GM23338 (cell line): ENCODE results near the gene UNC5B. TPM values are rescaled to one million over a fixed set of nuclear protein-coding genes. Genes with fewer than 3 reads are reported as not detected.

Source experiments
- ATAC-seq: fragments of 200-7000 bp; cut with Tn5 transposase; 3 replicates; pipeline ENCODE4 v1.9.1; 2020
- DNase-seq: peaks from one replicate; pipeline ENCODE4 v3.0.0-alpha.2; 2015; ENCODE audit warnings: low spot score
- H2AFZ ChIP-seq: fragments of 200-600 bp; sonication (generic); 2 replicates; pipeline ENCODE4 v1.8.0; 2016; ENCODE audit warnings: antibody characterized with exemption, mild to moderate bottlenecking, moderate library complexity
- H3F3A ChIP-seq: fragments of 200-600 bp; sonication (generic); replicated peaks from 2 replicates; pipeline ENCODE4 v1.8.0; 2017; ENCODE audit warnings: antibody characterized with exemption, mixed run types, low read depth
- H3K27ac ChIP-seq: fragments of 200-600 bp; sonication (generic); 2 replicates; pipeline ENCODE4 v1.6.1; 2016; ENCODE audit warnings: low read depth
- H3K27me3 ChIP-seq: fragments of 200-600 bp; sonication (generic); 2 replicates; pipeline ENCODE4 v1.8.0; 2016; ENCODE audit warnings: mild to moderate bottlenecking, mixed run types, moderate library complexity; ENCODE audit not compliant: insufficient read depth
- H3K36me3 ChIP-seq: fragments of 200-600 bp; sonication (generic); 2 replicates; pipeline ENCODE4 v1.8.0; 2016; ENCODE audit warnings: mild to moderate bottlenecking; ENCODE audit not compliant: insufficient read depth
- H3K4me1 ChIP-seq: fragments of 200-600 bp; sonication (generic); 2 replicates; pipeline ENCODE4 v1.8.0; 2016; ENCODE audit warnings: mild to moderate bottlenecking, moderate library complexity; ENCODE audit not compliant: insufficient read depth
- H3K4me2 ChIP-seq: fragments of 200-600 bp; sonication (generic); 2 replicates; pipeline ENCODE4 v1.7.1; 2017; ENCODE audit warnings: mixed run types
- H3K4me3 ChIP-seq: fragments of 200-600 bp; sonication (generic); 2 replicates; pipeline ENCODE4 v1.6.1; 2016; ENCODE audit warnings: mixed run types
- H3K79me2 ChIP-seq: fragments of 200-600 bp; sonication (generic); replicated peaks from 2 replicates; pipeline ENCODE4 v1.8.0; 2017; ENCODE audit warnings: mild to moderate bottlenecking; ENCODE audit not compliant: insufficient read depth
- H3K9me2 ChIP-seq: fragments of 200-600 bp; sonication (generic); 2 replicates; pipeline ENCODE4 v1.8.0; 2017; ENCODE audit not compliant: insufficient read depth
- H4K20me1 ChIP-seq: fragments of 200-600 bp; sonication (generic); replicated peaks from 2 replicates; pipeline ENCODE4 v1.8.0; 2017; ENCODE audit warnings: mild to moderate bottlenecking; ENCODE audit not compliant: insufficient read depth
- H3K27ac Mint-ChIP-seq: 2 replicates; pipeline ENCODE4 v1.8.0; 2020; ENCODE audit warnings: inconsistent platforms, mild to moderate bottlenecking, moderate library complexity, mixed read lengths
- H3K27me3 Mint-ChIP-seq: 3 replicates; pipeline ENCODE4 v1.8.0; 2022; ENCODE audit warnings: low read depth, mild to moderate bottlenecking, moderate library complexity, mixed read lengths, inconsistent platforms; ENCODE audit not compliant: insufficient read depth, poor library complexity
- H3K36me3 Mint-ChIP-seq: 3 replicates; pipeline ENCODE4 v1.8.0; 2021; ENCODE audit warnings: low read depth, mild to moderate bottlenecking, inconsistent platforms, moderate library complexity, mixed read lengths
- H3K4me1 Mint-ChIP-seq: 3 replicates; pipeline ENCODE4 v1.8.0; 2020; ENCODE audit warnings: mild to moderate bottlenecking, inconsistent platforms, mixed read lengths
- H3K4me3 Mint-ChIP-seq: 3 replicates; pipeline ENCODE4 v1.8.0; 2021; ENCODE audit warnings: moderate library complexity, mild to moderate bottlenecking, inconsistent platforms, mixed read lengths
- H3K9me3 Mint-ChIP-seq: 3 replicates; pipeline ENCODE4 v1.8.0; 2020; ENCODE audit warnings: moderate library complexity, mild to moderate bottlenecking, inconsistent platforms, mixed read lengths
- CREB1 ChIP-seq: fragments of 250-450 bp; sonication (Bioruptor Pico); IDR thresholded peaks from 2 replicates; pipeline ENCODE4 v1.5.0; 2020; ENCODE audit warnings: low read depth, mild to moderate bottlenecking, moderate library complexity
- CTCF ChIP-seq, 2 experiments: fragments of 200-600 bp in 1 of 2; sonication (generic) in 1 of 2; conservative IDR thresholded peaks; 2 replicates each; pipeline versions ENCODE4 v1.5.1 to v1.6.1; 2016 to 2017; ENCODE audit warnings: antibody characterized with exemption in 2 of 2, low read depth in 2 of 2, mild to moderate bottlenecking in 2 of 2, moderate library complexity in 1 of 2
- ETS1 ChIP-seq: IDR thresholded peaks from 2 replicates; pipeline ENCODE4 v1.6.1; 2016; ENCODE audit warnings: antibody characterized with exemption
- EZH2 ChIP-seq: fragments of 200-600 bp; sonication (generic); IDR thresholded peaks from one replicate; pipeline ENCODE4 v1.8.0; 2017; ENCODE audit warnings: antibody characterized with exemption, mild to moderate bottlenecking, low read depth; ENCODE audit not compliant: unreplicated experiment
- EZH2phosphoT487 ChIP-seq: fragments of 200-600 bp; sonication (generic); IDR thresholded peaks from one replicate; pipeline ENCODE4 v1.8.1; 2018; ENCODE audit warnings: antibody characterized with exemption; ENCODE audit not compliant: unreplicated experiment
- JUNB ChIP-seq: IDR thresholded peaks from one replicate; pipeline ENCODE4 v1.6.1; 2016; ENCODE audit warnings: antibody characterized with exemption; ENCODE audit not compliant: unreplicated experiment
- NANOG ChIP-seq: IDR thresholded peaks from 2 replicates; pipeline ENCODE4 v1.6.1; 2016; ENCODE audit warnings: antibody characterized with exemption, borderline replicate concordance
- POLR2AphosphoS5 ChIP-seq: IDR thresholded peaks from 2 replicates; pipeline ENCODE4 v1.6.1; 2016; ENCODE audit warnings: antibody characterized with exemption, low read depth
- REST ChIP-seq: IDR thresholded peaks from one replicate; pipeline ENCODE4 v1.6.1; 2018; ENCODE audit warnings: antibody characterized with exemption; ENCODE audit not compliant: unreplicated experiment
- STAT1 ChIP-seq: IDR thresholded peaks from one replicate; pipeline ENCODE4 v1.6.1; 2016; ENCODE audit warnings: antibody characterized with exemption; ENCODE audit not compliant: unreplicated experiment
- ZNF114 ChIP-seq: fragments of 250-450 bp; sonication (Bioruptor Pico); IDR thresholded peaks from 2 replicates; pipeline ENCODE4 v1.5.0; 2020; ENCODE audit warnings: mild to moderate bottlenecking, moderate library complexity
- ZNF331 ChIP-seq: fragments of 250-450 bp; sonication (Bioruptor Pico); IDR thresholded peaks from 2 replicates; pipeline ENCODE4 v1.5.0; 2020; ENCODE audit warnings: low read depth, mild to moderate bottlenecking, moderate library complexity
- ZNF462 ChIP-seq: fragments of 250-450 bp; sonication (Bioruptor Pico); IDR thresholded peaks from 2 replicates; pipeline ENCODE4 v1.5.0; 2020; ENCODE audit warnings: mild to moderate bottlenecking, moderate library complexity
- polyA plus RNA-seq: library from polyadenylated mRNA; unstranded; fragments of >200 nt; fragmentation: Nextera tagmentation; extraction: Ambion mirVana; gene quantifications from 2 replicates; pipeline ENCODE4 v1.2.1, GENCODE V29; 2016
- total RNA-seq: library from RNA; depleted of rRNA; stranded (reverse); fragments of >200 nt; shearing (Covaris generic); gene quantifications from 2 replicates; pipeline ENCODE4 v1.2.3, GENCODE V29; 2014

The UNC5B gene
- total and polyA plus RNA-seq, 2 experiments from 2014 or later: 8.0 to 31.2 TPM

- H3K36me3 Mint-ChIP-seq: 0 out of 3 replicates have a peak, but pooled peaks cover 8% of the 10 kb centered on the region
- peak overlapping the region; percentile 89 for H3K27ac Mint-ChIP-seq
- peak overlapping the region; percentile 74 for H3K4me3 Mint-ChIP-seq
- H3K27me3 Mint-ChIP-seq: peaks cover 30% of the 10 kb centered on the region
- peak overlapping the region; percentile 96 for H3K4me3 ChIP-seq
- peaks cover 26% of the 10 kb centered on the region for H3K27me3 ChIP-seq
- peak overlapping the region; percentile 97 for H3K27ac ChIP-seq
- peaks cover 12% of the 10 kb centered on the region; the same call in 1 of the 2 replicates for H3F3A ChIP-seq
- peaks cover 7% of the 10 kb centered on the region; the same call in 1 of the 2 replicates for H4K20me1 ChIP-seq
- peaks cover 75% of the 10 kb centered on the region for H3K79me2 ChIP-seq
- no peaks in the 10 kb centered on the region for H3K9me3 Mint-ChIP-seq
- H3K36me3 ChIP-seq: no peaks in the 10 kb centered on the region
- TF ChIP-seq EZH2 (no peak), ZNF114 (no peak), ZNF462 (CRISPR knock-in tag) (no peak), ZNF331 (CRISPR knock-in tag) (no peak), POLR2AphosphoS5 (no peak), STAT1 (no peak), CTCF (conservative IDR thresholded peaks at IDR 0.05; ENCODE audit: low read depth in 2 of 2) (no peak), JUNB (no peak), NANOG (no peak), CREB1 (no peak), REST (no peak), ETS1 (no peak), EZH2phosphoT487 (no peak)
- H3K4me1 ChIP-seq: peaks cover 55% of the 10 kb centered on the region
- H2AFZ ChIP-seq: 0 out of 2 replicates have a peak overlapping the region, but pooled peaks have one; percentile 28
- no peak for DNase-seq
- ATAC-seq: peak; percentile 5
- H3K9me2 ChIP-seq: no peaks in the 10 kb centered on the region
- peak overlapping the region; percentile 99 for H3K4me2 ChIP-seq
- H3K4me1 Mint-ChIP-seq: peaks cover 66% of the 10 kb centered on the region
Measured at GRCh38 chr10:71216751-71217265, 4.4 kb downstream of the UNC5B start.
